ENCODE data around the gene TLDC2. TPM values are rescaled to one million over a fixed set of nuclear protein-coding genes. Genes with fewer than 3 reads are reported as not detected.

Gene TLDC2
- total and polyA plus RNA-seq, 2 of the 8 experiments (the other 6 are each of a cell fraction or from before 2014, with no cell fraction given), result 0.29 to 0.34 TPM

GRCh38 chr20:36893801-36894200 is 17.9 kb downstream of the TLDC2 start (continued):
- TF ChIP-seq NANOG (IDR thresholded peaks at IDR 0.05; ENCODE audit: insufficient read depth, low read depth, low read length, poor library complexity, severe bottlenecking) (no peak), CREB1 (IDR thresholded peaks at IDR 0.05) (no peak)

Data from H1 (cell line).